NCI-H1694 (cell line): ENCODE results near the gene GNAZ.

Experiments used
- DNase-seq: peaks from one replicate; lab custom pipeline; 2025; lab: John Stamatoyannopoulos, UW

The GNAZ gene

DNA sequence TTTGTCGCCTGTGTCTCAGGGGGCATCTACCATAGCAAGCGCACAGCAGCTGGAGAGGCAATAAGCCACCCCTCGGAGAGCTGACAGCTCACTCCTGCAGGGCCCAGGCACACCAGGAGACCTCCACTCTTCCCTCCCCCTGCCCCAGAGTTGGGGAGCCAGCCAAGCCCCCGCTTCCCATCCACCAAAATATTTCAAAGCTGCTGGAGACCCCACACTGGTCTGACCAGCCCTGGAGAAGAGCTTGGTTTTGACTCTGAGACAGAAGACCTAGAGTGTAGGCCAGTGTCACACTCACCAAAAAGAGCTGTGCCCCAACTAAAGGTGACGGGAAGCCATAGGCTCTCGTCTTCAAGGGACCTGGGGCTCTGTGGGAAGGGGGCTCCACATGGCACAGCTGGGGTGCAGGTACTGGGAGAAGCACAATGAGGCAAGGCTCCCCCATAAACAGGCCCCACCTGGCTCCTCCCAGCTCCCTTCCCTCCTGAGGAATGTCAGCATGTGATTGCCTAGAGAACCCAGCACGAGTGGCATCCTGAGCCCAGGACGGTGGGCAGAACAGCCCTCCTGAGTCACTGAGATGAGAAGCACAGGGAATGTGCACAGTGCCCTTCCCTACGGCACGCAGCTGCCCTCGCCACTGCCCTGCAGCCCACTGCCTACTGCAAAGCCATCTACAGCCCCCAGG, 5.8 kb upstream of the GNAZ start:
- no peak for DNase-seq

DNA sequence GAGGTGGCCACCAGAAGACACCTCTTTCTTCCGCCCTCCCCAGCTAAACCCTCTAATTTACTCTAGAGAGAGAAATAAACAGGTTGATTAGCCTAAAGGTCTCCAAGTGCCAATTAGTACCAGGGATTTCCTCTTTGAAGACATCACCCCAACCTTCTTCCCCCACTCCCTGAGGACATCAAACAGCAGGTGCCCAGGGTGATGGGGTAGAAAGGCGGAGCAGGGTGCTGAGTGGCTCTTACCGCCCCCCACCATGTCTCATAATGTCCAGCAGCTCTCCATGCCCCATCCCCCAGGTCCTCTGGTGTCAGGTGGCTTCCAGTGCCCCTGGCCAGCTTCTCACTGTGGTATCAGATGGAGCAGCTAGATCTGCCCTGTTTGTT, 5.3 kb upstream of the GNAZ start:
- no peak for DNase-seq

DNA sequence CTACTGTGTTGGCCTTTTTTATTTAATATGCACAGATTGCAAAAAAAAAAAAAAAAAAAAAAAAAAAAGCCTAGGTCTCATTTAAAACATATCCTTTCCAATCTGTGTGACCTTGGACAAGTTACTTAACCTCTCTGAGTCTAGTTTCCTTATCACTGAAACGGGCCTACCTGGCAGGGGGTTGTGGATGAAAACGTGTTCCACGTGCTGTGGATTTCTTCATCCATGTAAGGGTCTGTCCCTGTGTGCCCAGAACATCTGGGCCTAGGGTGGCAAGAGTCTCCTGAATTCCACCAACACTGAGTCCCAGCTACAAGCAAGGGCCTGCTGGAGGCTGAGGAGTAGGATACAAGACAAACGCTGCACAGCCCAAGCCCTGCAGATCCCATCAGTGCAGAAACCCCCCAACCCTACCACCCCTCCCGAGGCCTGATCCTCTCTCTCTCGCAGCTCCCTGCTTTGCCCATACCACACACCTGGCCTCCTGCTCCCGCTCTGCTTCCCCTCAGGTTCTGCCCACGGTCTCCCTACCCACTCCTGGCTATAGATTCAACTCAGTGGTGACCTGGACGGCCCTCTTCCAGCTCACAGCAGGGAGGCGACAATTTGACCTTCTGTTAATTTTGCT, 4.7 kb upstream of the GNAZ start:
- DNase-seq = no peak

DNA sequence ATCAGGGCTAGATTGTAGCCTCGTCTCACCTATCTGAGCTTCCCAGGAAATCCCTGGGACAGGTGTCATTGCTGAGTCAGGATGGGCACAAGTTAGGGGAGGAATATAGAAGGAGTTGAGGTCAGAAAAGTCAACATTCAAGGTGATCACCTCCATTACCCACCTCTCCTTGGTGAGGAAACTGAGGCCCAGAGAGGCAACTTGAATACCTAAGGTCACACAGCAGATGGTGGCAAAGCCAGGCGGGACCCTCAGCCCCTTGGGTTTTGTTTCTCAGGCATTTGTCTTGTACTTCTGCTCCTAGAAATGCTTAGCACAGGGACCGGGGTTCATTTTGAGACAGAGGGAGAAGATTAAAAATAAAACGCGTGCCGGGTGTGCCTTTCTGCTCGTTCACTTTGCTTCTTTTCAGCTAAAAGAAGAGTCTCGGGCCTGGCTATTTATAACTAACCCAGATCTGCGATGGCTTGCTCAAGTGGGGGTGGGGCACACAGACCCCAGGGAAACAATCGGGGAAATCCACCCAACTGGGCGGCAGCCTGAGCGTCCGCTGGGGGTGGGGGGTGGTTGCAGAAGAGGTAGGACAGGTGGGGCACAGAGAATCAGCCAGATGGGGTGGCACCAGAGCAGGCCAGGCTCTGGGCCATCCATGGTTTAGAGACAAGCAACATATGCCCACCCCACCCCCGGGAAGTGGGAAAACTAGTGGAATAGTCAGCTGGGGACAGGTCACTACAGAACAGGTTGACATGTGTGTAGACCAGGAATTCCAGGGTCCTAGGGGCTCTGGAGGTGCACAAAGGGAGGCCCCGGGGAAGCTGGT, 3.9 kb upstream of the GNAZ start:
- DNase-seq = no peak

DNA sequence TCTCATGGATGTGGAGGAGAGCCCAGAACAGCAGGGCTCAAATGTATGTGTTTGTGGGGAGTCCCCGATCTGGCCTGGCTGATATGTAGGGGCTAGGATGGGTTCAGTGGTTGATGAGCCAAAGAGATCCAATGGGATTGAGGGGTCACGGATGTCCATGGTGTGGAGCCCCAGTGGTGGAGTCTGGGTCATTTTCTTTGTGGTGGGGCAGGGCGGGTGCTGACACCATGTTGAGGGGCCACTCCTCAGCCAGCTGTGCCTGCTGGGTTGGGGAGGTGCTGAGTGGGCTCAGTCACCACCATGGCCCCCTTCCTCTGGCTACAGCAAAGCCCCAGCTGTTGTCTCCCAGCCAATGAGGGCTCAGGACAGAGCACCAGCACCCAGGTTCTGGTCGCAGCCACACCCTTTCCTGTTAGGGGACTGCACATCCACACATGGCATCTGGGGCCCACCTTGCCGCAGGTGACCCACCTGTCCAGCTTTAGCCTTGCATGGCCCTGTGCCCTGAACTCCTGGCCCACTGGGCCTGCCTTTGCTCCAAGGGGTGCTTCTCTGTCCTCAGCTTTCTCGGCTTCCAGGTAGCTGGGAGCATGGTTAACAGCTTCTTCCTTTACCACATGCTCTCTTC, 3.2 kb upstream of the GNAZ start:
- DNase-seq = no peak

DNA sequence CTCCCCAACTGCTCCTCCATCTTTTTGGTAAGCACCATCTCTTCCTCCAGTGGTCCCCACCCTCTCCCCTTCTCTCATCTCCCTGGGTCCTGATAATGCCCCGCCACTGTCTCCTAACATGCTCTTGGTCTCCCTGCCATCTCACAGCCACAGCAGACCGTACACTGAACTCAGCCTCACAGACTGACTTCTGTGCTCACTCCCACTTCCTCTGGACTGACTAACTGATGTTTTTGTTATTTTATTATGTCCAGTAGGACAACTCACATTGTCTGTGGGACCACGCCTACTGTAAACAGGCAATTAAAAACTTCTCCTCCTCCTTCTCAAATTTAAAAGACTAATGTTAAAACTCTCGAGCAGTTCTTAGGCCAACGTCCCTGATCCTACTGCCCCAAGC, 2.6 kb upstream of the GNAZ start:
- no peak for DNase-seq

DNA sequence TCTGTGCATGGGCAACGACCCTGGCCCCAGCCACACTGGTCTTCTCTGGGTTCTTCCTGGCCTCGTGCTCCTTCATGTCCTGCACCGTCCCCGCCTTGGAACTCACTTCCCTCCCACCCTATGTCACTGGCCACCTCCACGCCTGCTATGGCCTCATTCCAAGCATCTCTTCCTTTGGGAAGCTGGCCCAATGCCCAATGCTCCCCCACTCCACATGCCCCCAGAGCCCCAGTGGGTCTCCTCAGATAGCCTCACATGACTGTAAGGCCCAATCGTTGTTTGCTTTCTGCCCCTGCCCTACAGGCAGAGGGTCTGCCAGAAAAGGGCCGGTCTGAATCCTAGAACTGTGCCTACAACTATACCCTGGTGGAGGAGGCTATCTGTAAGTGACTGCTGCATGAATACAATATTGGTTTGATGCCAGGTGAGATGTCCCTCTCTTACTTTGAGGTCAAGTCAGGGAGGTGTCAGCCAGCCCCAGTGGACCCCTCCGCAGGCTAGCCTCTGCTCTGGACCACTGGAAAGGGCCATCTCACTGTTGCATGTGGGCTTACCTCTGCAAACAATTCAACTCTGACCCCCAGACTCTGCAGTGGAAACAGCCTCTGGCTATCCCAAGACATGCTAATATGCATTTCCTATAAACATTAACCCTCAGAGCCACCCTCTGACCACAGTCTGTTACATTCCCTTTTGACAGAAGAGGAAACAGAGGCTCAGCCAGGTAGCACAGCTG, 2.1 kb upstream of the GNAZ start:
- DNase-seq = no peak

DNA sequence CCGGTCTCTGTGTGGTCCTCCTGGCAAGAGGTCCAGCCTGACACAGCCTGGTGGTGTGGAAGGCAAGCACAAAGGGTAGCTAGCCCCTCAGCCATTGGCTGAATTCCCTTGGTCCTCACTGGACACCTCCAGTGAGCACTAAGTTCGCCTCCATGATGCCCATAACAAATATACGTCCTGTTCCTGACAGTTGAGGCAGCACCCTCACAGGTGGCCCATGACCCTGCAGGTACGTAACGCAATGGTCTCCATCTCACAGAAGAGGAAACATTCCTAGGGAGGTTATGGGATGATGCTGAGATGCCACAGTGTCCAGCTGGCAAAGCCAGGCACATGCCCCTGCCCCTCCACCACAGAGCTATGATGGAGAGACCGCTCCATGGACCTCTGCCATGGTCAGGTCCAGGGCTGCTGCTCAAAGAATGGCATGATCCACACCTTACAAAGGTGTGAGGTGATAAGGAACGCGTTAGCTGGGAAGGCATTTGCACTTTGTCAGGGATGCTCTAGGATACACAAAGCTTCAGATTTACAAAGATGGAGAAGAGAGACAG, 1.4 kb upstream of the GNAZ start:
- no peak for DNase-seq

DNA sequence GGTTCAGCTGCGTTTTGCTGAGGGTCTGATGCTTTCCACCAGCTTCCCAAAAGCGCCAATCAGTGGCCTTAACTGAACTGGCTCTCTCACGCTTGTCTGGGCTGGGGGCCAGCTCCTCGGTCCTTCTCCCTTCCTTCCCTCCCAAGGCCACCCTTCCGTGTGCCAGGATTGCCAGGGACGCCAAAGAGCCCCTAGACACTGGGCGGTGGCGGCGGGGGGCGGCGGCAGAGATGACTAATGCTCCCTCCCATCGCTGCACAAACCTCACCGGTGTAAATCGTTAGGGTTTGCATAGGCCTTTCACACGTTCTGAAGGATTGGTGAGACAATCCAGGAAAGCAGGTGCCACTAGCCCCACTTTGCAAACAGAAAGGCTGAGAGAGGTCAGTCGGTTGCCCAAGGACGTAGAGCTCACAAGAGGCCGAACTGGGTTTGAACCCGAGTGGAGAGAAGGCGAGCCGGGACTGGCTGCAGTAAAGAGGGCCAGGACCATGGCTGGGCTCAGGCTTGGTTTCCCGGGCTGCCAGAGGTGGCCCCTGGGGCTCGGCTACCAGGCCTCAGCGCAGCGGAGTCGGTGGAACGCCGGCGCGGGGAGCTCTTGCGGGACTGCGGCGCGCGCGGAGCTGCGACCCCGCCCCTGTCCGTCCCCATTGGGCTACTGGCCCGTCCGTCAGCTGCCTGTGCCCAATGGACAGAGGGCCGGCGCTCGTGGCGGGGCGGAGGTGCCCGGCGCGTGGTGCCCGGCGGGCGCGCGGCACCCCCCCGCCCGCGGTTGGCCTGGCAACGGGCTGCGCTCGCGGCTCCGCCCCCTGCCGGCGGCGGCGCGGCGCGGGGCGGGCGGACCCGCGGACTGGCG, 589 bp upstream of the GNAZ start:
- DNase-seq = peak; percentile 20

DNA sequence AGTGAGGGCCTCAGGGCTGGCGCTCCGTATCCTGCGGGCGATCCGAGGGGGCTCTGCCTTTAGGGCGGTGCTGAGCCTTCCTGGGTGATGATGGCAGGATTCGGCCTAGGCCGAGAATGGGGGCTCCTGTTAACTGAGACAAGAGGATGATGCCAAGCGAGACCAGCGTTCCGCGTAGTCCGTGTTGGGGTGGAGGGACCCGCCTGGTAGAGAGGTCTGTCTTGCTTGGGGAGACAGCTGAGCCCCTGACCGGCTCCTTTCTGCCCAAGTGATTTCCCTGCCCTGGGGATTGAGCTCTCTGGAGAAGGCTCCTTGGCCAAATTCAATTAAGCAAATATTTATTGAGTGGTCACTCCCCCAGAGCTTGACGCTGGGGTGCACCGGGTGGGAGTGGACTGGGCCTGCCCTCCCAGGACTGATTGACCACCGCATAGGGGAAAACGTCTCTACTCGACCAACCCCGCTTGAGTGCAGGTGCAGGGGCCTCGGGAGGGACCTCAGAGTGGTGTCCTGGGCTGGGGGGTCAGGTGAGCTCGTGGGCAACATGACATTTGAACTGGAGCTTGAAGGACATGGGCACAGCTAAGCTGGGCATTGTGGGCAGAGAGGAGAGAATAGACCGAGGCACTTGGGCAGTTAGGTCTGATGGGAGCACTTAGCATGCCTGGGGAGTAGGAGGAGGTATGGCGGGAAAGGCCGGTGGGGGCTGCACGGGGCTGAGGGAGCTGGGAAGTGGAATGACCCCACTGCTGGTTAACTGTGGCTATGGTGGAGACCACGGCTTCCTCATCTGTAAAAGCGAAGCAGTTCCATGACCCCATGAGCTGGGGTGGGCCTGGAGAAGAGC, 1.1 kb downstream of the GNAZ start:
- DNase-seq = no peak

DNA sequence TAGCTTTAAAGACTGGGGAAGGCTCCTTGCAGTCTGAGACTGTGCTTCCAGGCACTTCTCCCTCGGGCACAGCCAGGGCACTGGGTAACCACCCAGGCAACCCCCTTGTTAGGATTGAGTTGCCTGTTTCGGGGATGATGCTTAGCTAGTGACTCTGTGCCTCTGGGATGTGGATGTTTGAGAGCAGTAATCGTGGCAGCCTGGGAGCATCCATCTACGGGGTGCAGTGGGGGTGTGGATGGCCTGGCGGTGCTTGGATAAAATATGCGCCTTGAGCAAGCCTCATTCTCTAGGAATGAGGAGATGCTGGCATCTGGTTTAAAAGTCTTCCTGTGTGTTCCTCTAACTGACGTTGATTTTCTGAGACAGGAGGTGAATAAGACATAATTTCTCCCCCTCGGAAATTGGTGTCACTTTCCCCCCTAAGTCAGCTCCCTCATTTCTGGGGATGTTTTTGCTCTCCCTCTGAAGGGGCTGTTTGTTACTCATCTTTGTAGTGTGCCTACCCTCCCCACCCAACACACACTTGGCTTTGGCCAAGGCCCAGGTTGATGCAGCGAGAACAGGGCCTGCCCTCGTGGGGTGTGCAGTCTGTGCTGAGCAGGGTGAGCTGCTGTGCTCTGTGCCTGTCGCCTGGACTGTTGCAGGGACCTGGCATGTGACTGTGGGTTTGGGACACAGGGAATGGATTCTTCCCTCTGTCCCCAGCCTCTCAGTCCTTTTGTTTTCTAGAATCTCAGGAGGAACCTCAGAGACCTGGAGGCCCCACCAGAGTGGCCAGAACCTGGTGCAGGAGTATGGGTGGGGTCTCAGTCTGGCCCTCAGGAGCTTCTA, 2.0 kb downstream of the GNAZ start:
- DNase-seq = no peak

DNA sequence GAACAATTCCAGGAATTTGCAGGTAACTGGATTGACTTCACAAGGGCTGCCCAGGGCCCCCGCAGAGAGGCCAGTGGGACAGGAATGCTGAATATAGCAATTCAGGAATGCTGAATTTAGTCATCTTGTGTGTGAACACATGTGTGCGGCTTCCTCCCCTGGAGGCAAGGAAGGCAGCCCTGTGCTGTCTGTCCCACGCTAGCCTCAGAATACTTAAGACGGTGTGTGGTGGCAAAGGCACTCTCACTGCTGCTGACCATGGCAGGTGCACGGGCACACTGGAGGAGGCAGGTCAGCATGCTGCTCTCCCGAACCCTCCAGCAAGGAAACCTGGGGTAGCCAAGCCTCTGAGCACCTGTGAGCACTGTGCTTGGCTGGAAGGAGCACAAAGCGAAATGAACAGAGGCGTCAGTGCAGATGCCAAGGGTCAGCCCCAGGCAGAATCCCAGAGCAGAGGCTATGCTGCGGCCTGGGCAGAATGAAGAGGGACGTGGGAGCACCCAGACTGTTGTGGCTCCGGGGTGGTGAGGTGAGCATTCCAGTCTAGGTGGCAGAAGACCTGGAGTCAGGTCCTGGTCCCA, 2.7 kb downstream of the GNAZ start:
- no peak for DNase-seq

DNA sequence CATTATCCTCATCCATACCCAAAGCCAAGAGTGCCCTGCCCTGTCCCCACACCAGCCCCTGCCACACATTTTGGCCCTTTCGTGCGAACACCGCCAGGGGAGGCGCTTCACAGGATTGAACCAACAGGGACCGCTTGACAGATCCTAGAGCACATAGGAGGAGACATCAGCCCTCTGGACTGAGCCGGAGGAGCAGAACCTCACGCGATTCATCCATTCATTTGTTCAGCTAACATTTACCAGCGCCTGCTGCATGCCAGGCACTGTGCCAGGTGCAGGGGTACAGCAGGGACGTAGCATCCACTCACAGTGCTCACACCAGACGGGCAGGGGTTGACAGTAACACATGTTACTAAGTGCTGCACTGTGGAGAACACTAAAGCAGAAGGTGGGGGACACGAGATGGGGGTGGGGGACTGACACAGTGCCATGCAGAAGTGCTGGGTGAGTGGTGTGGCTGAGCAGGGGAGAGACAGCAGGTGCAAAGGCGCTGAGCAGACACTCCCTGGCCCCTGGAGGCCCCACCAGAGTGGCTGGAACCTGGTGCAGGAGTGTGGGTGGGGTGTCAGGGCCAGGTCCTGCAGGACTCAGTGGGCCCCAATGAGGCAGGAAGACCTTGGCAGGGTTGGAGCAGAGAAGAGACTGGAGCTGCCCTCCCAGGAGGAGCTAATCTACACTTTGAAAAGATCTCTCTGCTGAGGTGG, 3.4 kb downstream of the GNAZ start:
- DNase-seq = peak; percentile 68

DNA sequence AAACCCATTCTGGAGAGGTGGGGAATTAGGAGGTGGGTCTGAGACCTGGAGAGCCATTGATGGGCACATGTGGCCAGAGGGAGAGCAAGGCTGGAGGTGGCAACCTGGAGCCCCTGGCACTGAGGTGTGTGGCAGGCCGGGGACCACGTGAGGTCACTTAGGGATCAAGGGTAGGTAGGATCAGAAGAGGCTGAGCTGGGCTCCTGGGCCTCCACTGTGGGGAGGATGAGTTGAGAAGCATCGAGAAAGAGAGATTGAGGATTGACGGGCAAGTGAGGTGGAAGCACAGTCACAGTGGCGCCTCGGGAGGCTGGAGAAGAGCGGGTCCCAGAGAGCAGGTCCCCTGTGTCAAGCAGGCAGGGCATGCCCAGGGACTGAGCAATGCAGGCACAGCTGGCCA, 4.1 kb downstream of the GNAZ start:
- no peak for DNase-seq

DNA sequence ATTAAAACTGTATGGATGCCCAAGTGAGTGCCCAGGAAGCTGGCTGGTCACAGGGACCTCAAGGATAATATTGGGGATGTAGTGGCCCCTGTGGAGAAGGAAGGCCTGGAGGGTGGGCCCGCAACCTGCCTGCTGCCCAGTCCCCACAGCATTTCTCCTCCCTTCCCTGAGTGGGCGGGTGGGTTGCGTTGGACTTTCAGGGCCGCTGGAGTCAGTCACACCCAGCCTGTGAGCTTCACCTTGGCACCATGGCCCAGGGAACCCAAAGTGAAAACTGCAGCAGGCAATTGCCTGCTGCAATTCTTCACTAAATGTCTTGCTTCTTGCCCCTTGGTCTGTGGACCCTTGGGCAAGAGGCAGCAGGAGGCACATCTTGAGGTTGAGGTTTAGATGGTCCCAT, 4.7 kb downstream of the GNAZ start:
- no peak for DNase-seq

DNA sequence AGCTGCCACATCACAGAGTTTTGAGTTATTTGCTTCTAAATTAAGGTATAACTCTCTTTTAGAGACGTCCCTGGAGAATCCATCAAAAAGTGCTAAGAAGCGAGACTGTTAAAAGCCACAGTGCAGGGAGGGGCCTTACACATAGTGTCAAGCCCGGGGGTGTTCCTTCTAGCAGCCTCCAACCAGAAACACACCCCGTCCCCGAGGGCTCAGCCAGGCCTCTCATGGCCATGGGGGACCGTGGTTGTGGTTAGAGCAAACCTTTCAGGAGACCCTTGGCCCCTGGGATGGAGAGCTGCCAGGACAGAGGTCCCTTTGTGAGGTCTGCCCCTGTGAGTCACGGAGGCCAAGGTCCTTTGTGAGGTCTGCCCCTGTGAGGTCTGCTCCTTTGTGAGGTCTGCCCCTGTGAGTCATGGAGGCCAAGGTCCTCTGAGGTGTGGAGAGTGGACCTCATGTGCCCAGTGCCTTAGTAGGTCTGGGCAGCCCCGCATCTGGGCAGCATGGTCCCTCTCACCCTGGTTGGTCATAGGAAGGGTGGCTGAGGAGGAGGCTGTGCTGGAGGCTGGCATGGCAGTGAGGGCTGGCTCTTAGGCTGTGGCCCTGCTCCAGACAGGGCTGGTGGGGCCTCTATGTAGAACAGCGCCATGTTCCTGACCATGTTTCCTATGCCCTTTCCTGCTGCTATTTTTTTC, 5.4 kb downstream of the GNAZ start:
- DNase-seq = no peak

DNA sequence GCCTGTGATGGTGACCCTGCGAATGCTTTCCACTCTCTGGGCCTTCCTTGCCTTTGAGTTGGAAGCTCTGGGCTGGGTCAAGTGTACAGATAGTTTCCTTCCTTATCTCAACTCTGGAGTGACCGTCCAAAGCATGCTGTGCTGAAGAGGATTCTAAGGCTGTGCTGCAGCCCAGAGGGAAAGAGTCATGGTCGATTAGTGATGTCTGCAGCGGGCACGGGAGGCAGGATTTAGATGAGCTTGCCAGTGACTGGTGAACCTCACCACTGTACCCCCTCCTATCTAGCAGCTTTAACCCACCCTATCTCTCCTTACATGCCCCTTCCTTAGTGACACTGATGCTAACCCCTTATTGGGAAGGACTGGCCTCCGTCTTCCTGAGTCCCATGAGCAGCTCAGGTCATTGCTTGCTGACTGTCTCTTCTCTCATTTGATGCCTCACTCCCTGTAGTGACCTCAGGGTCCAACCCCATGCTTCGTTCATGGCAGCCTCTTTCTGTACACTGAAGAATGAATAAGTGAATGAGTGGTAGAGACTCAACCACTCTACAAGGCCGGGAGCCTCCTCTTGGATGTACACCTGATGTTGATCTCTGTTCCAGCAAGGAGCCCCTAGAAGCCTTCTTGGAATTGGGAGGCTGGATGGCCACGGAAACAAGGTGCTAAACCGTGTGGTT, 6.7 kb downstream of the GNAZ start:
- DNase-seq = no peak
